KMS-11 (cell line): ENCODE measurements around the gene TAS2R16.

Experiments
- H2AFZ ChIP-seq: fragments of 200-600 bp; sonication (generic); 2 replicates; pipeline ENCODE4 v1.6.1; 2016; ENCODE audit warnings: antibody characterized with exemption, mixed run types, low read depth
- H3K27ac ChIP-seq: fragments of 200-600 bp; sonication (generic); 2 replicates; pipeline ENCODE4 v1.6.1; 2016; ENCODE audit warnings: mild to moderate bottlenecking, mixed run types
- H3K27me3 ChIP-seq: fragments of 200-600 bp; sonication (generic); 2 replicates; pipeline ENCODE4 v1.6.1; 2017; ENCODE audit warnings: mild to moderate bottlenecking, low read depth, mixed run types, moderate library complexity; ENCODE audit not compliant: insufficient read depth
- H3K36me3 ChIP-seq: fragments of 200-600 bp; sonication (generic); 2 replicates; pipeline ENCODE4 v1.6.1; 2017; ENCODE audit warnings: mild to moderate bottlenecking, mixed run types; ENCODE audit not compliant: insufficient read depth
- H3K4me1 ChIP-seq: fragments of 200-600 bp; sonication (generic); 2 replicates; pipeline ENCODE4 v1.6.1; 2016; ENCODE audit warnings: mild to moderate bottlenecking, low read depth, mixed run types; ENCODE audit not compliant: poor library complexity, severe bottlenecking
- H3K4me2 ChIP-seq: fragments of 200-600 bp; sonication (generic); 2 replicates; pipeline ENCODE4 v1.7.0; 2016; ENCODE audit warnings: mild to moderate bottlenecking, mixed run types
- H3K4me3 ChIP-seq: fragments of 200-600 bp; sonication (generic); IDR thresholded peaks from 2 replicates; pipeline ENCODE4 v1.6.1; 2017; ENCODE audit warnings: low read depth, low read length, mixed read lengths; ENCODE audit not compliant: insufficient read depth
- H3K79me2 ChIP-seq: fragments of 200-600 bp; sonication (generic); 2 replicates; pipeline ENCODE4 v1.6.1; 2016; ENCODE audit warnings: low read depth, mixed run types; ENCODE audit not compliant: insufficient read depth
- H3K9ac ChIP-seq: fragments of 200-600 bp; sonication (generic); 2 replicates; pipeline ENCODE4 v1.6.1; 2016; ENCODE audit warnings: mild to moderate bottlenecking, mixed run types
- H4K20me1 ChIP-seq: fragments of 200-600 bp; sonication (generic); 2 replicates; pipeline ENCODE4 v1.6.1; 2016; ENCODE audit warnings: mild to moderate bottlenecking, mixed run types; ENCODE audit not compliant: insufficient read depth
- CTCF ChIP-seq: fragments of 200-600 bp; sonication (generic); conservative IDR thresholded peaks from 2 replicates; pipeline ENCODE4 v1.6.1; 2017; ENCODE audit warnings: low read depth, mild to moderate bottlenecking, antibody characterized with exemption, low read length, moderate library complexity, mixed read lengths

Gene TAS2R16

GRCh38 chr7:122988333-122988732 is 7.2 kb downstream of the TAS2R16 start:
- H3K27me3 ChIP-seq: no peaks in the 10 kb centered on the region
- H3K27ac ChIP-seq: no peak overlapping the region
- H2AFZ ChIP-seq: no peak overlapping the region
- H3K36me3 ChIP-seq: no peaks in the 10 kb centered on the region
- H3K4me3 ChIP-seq: no peak overlapping the region
- no peaks in the 10 kb centered on the region for H3K79me2 ChIP-seq
- no peaks in the 10 kb centered on the region for H3K4me1 ChIP-seq
- H3K4me2 ChIP-seq: no peak overlapping the region
- H3K9ac ChIP-seq: no peak overlapping the region
- no peak for TF ChIP-seq CTCF
- no peaks in the 10 kb centered on the region for H4K20me1 ChIP-seq

DNA sequence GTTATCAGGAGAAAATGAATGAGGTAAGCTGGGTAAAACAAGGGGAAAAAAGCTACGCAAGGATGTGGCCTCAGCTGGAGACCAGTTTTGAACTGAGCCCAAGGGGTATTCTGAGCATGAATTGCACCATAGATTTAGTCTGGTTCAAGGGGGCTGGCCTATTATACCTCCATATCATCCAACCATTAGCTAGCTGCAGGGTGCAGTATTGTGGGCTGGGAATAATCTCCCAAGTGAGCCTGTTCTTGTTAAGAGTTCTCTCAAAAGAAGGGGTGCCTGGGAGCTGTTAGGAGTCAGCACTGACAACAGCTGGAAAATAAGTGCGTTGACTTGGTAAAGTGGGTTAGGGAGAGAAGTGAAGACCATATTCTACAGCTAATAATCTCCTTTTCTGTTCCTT is 8.0 kb downstream of the TAS2R16 start:
- Histone ChIP-seq H3K4me2 (no peak overlapping the region), H3K4me3 (no peak overlapping the region), H4K20me1 (no peaks in the 10 kb centered on the region), H3K4me1 (no peaks in the 10 kb centered on the region), H2AFZ (no peak overlapping the region), H3K79me2 (no peaks in the 10 kb centered on the region), H3K27me3 (no peaks in the 10 kb centered on the region), H3K27ac (no peak overlapping the region), H3K9ac (no peak overlapping the region), H3K36me3 (no peaks in the 10 kb centered on the region)
- TF ChIP-seq CTCF: no peak

DNA sequence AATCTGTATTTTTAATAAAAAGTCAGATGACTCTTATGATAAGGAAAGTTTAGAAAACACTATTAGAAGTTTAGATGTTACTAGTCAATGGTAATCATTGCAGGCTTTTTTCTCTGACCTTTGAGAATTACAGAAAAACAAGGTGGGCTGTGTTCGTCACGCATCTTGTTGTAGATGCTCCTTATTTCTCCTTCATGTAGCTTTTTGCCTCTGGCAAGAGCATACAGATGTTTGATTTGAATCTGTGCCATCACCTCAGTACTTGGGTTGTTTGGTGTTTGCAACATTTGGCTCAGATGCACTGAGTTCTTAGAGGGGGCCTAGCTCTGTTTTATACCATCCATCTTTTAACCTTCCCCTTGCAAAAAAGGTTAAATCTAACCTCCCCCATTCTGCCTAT is 11.5 kb downstream of the TAS2R16 start:
- Histone ChIP-seq H2AFZ (no peak overlapping the region), H3K4me1 (no peaks in the 10 kb centered on the region), H3K9ac (no peak overlapping the region), H3K4me2 (no peak overlapping the region), H3K79me2 (no peaks in the 10 kb centered on the region), H3K4me3 (no peak overlapping the region), H3K27me3 (no peaks in the 10 kb centered on the region), H3K27ac (no peak overlapping the region), H4K20me1 (no peaks in the 10 kb centered on the region), H3K36me3 (no peaks in the 10 kb centered on the region; the same call in 1 of the 2 replicates)
- TF ChIP-seq CTCF: no peak

DNA sequence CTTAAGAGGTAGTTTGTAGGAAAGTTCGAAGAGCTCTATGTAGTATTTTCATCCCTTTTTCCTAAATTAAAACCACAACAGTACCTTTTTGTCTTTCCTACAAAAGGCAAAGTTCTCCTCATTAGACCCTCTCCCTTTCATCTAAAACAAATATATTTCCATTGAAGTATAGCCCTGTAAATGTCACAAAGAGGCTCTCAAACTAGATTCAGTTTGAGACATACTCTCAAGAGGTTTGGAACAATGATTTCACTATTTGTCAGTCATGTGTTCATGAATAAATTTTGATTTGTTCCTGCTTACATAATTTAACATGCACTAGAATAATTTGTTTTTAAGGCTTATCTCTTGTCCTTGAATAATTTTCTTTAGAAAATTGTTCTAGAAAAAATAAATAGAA is 12.2 kb downstream of the TAS2R16 start:
- H3K27ac ChIP-seq: no peak overlapping the region
- no peaks in the 10 kb centered on the region; the same call in 1 of the 2 replicates for H3K36me3 ChIP-seq
- no peak overlapping the region for H2AFZ ChIP-seq
- H3K79me2 ChIP-seq: no peaks in the 10 kb centered on the region
- no peaks in the 10 kb centered on the region for H3K4me1 ChIP-seq
- no peak overlapping the region for H3K9ac ChIP-seq
- H4K20me1 ChIP-seq: no peaks in the 10 kb centered on the region
- no peak overlapping the region for H3K4me2 ChIP-seq
- no peak overlapping the region for H3K4me3 ChIP-seq
- TF ChIP-seq CTCF: no peak
- H3K27me3 ChIP-seq: no peaks in the 10 kb centered on the region
